Erythroblast (primary cell): ENCODE data around the gene SCNN1B.

Experiments
- GATA1 ChIP-seq: IDR thresholded peaks from 2 replicates; pipeline ENCODE4 v1.6.1; 2011; ENCODE audit warnings: low read depth, mild to moderate bottlenecking, control low read depth, low read length, moderate library complexity
- POLR2A ChIP-seq: IDR thresholded peaks from 2 replicates; pipeline ENCODE4 v1.6.1; 2011; ENCODE audit warnings: mild to moderate bottlenecking, low read length

GRCh38 chr16:23408823-23409298 lies 106.8 kb downstream of the SCNN1B start:
- TF ChIP-seq POLR2A (no peak), GATA1 (no peak)
